Fibroblast of lung (primary cell): Measurements from ENCODE around the gene APOBEC3B.

Experiments used
- EZH2 ChIP-seq: IDR thresholded peaks from 2 replicates; pipeline ENCODE4 v1.5.1; 2012; ENCODE audit warnings: low read length, control low read depth, mild to moderate bottlenecking; ENCODE audit errors: missing control alignments
- TF ChIP-seq, protein P1 (sequence below), 2 donors: IDR thresholded peaks in 1 of 2; conservative IDR thresholded peaks in 1 of 2; 1 replicate in 1 of 2; 2 replicates in 1 of 2; pipeline ENCODE4 v1.5.1; 2011 to 2012; ENCODE audit warnings: low read length in 2 of 2, control low read depth in 1 of 2, inconsistent platforms in 1 of 2, low read depth in 1 of 2, mild to moderate bottlenecking in 1 of 2

DNA sequence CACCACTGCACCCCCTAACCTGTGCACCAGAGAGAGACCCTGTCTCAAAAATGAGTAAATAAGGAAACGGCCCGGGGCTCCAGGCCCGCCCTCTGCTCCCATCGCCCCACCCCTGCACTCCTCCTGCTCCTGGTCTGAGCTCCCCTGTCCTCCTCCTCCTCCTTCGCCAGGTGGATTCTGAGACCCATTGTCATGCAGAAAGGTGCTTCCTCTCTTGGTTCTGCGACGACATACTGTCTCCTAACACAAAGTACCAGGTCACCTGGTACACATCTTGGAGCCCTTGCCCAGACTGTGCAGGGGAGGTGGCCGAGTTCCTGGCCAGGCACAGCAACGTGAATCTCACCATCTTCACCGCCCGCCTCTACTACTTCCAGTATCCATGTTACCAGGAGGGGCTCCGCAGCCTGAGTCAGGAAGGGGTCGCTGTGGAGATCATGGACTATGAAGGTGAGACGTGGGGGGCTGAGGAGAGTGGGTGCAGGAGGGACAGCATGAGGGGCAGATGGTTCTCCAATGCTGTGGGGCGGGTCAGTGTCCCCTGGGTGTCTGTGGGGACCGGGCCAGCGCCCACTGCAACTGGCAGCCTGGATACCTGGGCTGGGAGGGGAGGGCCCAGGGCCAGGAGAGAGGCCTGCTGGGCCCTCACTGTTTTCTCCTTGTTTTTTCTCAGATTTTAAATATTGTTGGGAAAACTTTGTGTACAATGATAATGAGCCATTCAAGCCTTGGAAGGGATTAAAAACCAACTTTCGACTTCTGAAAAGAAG, 35.6 kb downstream of the APOBEC3B start:
- TF ChIP-seq, protein P1, sequence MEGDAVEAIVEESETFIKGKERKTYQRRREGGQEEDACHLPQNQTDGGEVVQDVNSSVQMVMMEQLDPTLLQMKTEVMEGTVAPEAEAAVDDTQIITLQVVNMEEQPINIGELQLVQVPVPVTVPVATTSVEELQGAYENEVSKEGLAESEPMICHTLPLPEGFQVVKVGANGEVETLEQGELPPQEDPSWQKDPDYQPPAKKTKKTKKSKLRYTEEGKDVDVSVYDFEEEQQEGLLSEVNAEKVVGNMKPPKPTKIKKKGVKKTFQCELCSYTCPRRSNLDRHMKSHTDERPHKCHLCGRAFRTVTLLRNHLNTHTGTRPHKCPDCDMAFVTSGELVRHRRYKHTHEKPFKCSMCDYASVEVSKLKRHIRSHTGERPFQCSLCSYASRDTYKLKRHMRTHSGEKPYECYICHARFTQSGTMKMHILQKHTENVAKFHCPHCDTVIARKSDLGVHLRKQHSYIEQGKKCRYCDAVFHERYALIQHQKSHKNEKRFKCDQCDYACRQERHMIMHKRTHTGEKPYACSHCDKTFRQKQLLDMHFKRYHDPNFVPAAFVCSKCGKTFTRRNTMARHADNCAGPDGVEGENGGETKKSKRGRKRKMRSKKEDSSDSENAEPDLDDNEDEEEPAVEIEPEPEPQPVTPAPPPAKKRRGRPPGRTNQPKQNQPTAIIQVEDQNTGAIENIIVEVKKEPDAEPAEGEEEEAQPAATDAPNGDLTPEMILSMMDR (conservative IDR thresholded peaks at IDR 0.05 in 1 of 2, IDR thresholded peaks at IDR 0.05 in 1 of 2; ENCODE audit: low read depth in 1 of 2, low read length in 2 of 2): no peak
- no peak for TF ChIP-seq EZH2
